Small intestine (tissue), 7 donors: ENCODE results near the gene CCL11. TPM values are rescaled to one million over a fixed set of nuclear protein-coding genes. Genes with fewer than 3 reads are reported as not detected.

Source experiments
- DNase-seq, 2 donors: peaks; one replicate each; pipeline versions ENCODE4 v3.0.0 to v3.0.0-alpha.2; 2013
- FAIRE-seq: peaks from 2 replicates; lab custom pipeline; 2012; peaks lifted over from hg19 to GRCh38; lab: Jason Lieb, UNC
- H3K27ac ChIP-seq, 3 donors: one replicate each; pipeline ENCODE4 v1.5.1; 2013; ENCODE audit warnings: low read length in 2 of 3, mild to moderate bottlenecking in 2 of 3, control low read depth in 1 of 3, inconsistent platforms in 1 of 3, low read depth in 1 of 3, moderate library complexity in 1 of 3
- H3K27me3 ChIP-seq, 3 donors: one replicate each; pipeline ENCODE4 v1.6.1; 2013; ENCODE audit warnings: low read length in 3 of 3, inconsistent platforms in 1 of 3; ENCODE audit not compliant: control insufficient read depth in 3 of 3, insufficient read depth in 3 of 3
- H3K36me3 ChIP-seq, 3 donors: one replicate each; pipeline ENCODE4 v1.6.1; 2013; ENCODE audit warnings: low read length in 3 of 3, inconsistent platforms in 1 of 3, low read depth in 1 of 3, mild to moderate bottlenecking in 1 of 3, moderate library complexity in 1 of 3; ENCODE audit not compliant: control insufficient read depth in 3 of 3, insufficient read depth in 2 of 3
- H3K4me1 ChIP-seq, 3 donors: one replicate each; pipeline ENCODE4 v1.6.1; 2013; ENCODE audit warnings: low read length in 2 of 3, inconsistent platforms in 1 of 3, low read depth in 1 of 3, mild to moderate bottlenecking in 1 of 3, moderate library complexity in 1 of 3; ENCODE audit not compliant: control insufficient read depth in 3 of 3, insufficient read depth in 2 of 3
- H3K4me3 ChIP-seq, 3 donors: one replicate each; pipeline ENCODE4 v1.5.1; 2013; ENCODE audit warnings: low read length in 3 of 3, control low read depth in 1 of 3, inconsistent platforms in 1 of 3, low read depth in 1 of 3, mild to moderate bottlenecking in 1 of 3, moderate library complexity in 1 of 3
- H3K9me3 ChIP-seq, 2 donors: one replicate each; pipeline ENCODE4 v1.6.1; 2013; ENCODE audit warnings: low read depth in 1 of 2, low read length in 1 of 2; ENCODE audit not compliant: control insufficient read depth in 2 of 2, insufficient read depth in 1 of 2
- WGBS, 3 donors: extraction: QIAGEN DNeasy Blood & Tissue Kit; methylation state at CpG; one replicate each; pipeline ENCODE4 v1.1.7; 2013; 5-methylcytosine and 5-hydroxymethylcytosine counted together
- polyA plus RNA-seq, 4 donors: library from polyadenylated mRNA; stranded (reverse) in 3 of 4; unstranded in 1 of 4; fragments of 200-250 nt in 3 of 4; fragments of 120-200 nt in 1 of 4; gene quantifications; one replicate each; pipeline versions ENCODE4 v1.2.1 to v1.2.3, GENCODE V29; 2013
- donor health status: healthy with polysubstance abuse.
- donor health status: control.
- donor health status: control.
- donor health status: Bipolar disorder and iron deficiency.
- donor health status: healthy.

The CCL11 gene
- polyA plus RNA-seq, 4 donors, result 0.43 to 12.4 (median 0.45) TPM; not detected in 1

DNA sequence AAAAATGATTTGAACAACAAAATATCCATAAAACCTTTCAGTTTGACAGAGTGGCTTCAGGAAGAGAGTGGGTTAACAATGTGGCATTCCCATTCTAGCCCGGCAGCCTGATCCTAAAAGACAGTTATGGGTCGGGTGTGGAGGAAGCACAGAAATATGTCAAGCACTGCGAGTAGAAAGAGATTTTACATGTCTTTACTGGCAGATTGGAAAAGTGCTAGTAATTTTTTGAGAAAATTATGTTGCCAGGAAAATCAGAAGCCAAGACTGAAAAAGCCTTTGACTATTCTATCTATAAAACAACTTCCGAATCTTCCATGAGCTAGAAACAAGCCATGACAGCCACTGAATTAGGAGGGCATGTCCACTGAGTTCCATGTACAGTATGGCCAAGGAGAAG is 24.7 kb upstream of the CCL11 start:
- H3K27ac ChIP-seq, result no peak overlapping the region
- no peaks in the 10 kb centered on the region for H3K4me1 ChIP-seq
- no peak overlapping the region for H3K4me3 ChIP-seq
- no peaks in the 10 kb centered on the region for H3K27me3 ChIP-seq
- no peaks in the 10 kb centered on the region for H3K36me3 ChIP-seq
- DNase-seq (no peak), FAIRE-seq (no peak)
- H3K9me3 ChIP-seq, result no peaks in the 10 kb centered on the region
- WGBS, 3 donors, result 65 to 83% (median 75%) methylated on average over 4 of the region's 4 CpGs

DNA sequence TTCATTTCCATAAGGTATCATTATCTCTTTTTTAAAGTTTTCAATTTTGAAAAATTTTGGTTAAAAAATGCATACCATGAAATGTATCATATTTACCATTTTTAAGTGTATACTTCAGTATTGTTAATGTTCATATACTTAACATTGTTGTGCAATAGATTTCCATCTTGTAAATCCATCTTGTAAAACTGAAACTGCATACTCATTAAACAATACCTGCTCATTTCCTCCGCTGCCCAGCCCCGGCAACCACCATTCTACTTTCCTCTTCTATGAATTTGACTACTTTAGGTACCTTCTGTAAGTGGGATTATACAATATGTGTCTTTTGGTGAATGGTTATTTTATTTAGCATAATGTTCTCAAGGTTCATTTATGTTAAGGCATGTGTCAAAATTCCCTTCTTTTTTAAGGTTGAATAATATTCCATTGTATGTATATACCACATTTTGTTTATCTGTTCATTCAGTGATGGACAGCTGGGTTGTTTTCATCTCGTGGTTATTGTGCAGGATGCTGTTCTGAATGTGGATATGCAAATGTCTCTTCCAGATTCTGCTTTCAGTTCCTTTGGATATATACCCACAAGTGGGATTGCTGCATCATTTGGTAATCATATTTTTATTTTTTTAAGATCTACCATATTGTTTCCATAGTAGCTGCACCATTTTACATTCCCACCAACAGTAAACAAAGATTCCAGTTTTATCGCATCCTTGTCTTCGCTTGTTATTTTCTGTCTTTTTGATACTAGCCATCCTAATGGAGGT is 23.8 kb upstream of the CCL11 start:
- FAIRE-seq, result no peak
- no peak overlapping the region for H3K27ac ChIP-seq
- WGBS, 3 donors, result 79 to 83% (median 82%) methylated on average over 5 of the region's 5 CpGs

DNA sequence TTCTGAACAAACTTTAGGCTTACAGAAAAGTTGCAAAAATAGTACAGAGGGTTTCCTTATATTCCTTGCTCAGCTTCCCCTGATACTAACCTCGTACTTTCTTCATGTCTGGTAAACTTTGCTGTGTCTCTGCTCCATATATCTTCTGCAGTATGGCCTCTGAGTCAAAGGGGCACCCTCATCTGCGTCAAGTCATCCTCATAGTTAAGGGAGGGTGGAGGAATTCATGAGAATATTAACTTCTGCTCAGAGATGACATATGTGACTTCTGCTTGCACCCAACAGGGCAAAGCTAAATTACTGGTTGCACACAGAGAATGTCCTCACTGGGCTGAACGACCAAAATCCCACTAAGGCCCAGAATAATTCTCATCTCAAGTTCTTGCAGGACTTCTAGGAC is 19.8 kb upstream of the CCL11 start:
- H3K9me3 ChIP-seq, result no peaks in the 10 kb centered on the region
- H3K36me3 ChIP-seq, result no peaks in the 10 kb centered on the region
- H3K27ac ChIP-seq, result no peak overlapping the region
- FAIRE-seq, result no peak
- no peak overlapping the region for H3K4me3 ChIP-seq
- no peaks in the 10 kb centered on the region for H3K4me1 ChIP-seq
- WGBS, 3 donors, result 25 to 57% (median 35%) methylated on average over 3 of the region's 3 CpGs
- DNase-seq, result no peak
- peaks cover 0 to 4% (median 0%) of the 10 kb centered on the region in 3 donors for H3K27me3 ChIP-seq

More for the DNA sequence above, 23.8 kb upstream of the CCL11 start:
- no peaks in the 10 kb centered on the region for H3K9me3 ChIP-seq
- H3K4me3 ChIP-seq, result no peak overlapping the region
- H3K36me3 ChIP-seq, result no peaks in the 10 kb centered on the region
- H3K27me3 ChIP-seq, result peaks cover 0 to 4% (median 0%) of the 10 kb centered on the region in 3 donors
- no peaks in the 10 kb centered on the region for H3K4me1 ChIP-seq
- no peak for DNase-seq

DNA sequence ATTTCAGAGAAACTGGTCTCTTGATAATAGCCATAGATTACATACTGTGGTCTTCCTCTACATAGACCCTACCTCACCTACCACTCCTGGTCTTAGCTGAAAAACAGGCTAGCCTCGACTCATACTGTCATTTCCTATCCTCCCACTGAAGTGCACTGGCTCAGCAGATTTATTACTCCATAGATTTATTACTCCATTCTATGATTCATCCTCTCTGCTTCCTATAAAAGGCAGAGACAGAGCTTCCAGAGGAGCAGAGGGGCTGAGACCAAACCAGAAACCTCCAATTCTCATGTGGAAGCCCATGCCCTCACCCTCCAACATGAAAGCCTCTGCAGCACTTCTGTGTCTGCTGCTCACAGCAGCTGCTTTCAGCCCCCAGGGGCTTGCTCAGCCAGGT is 15.6 kb upstream of the CCL11 start, which contains the start of gene CCL7:
CCL7 (plus strand) TSS at position 253 of the 400 bp plus-strand sequence; CDS start at position 323, 70 bp downstream.
- H3K27ac ChIP-seq, result no peak within 1 kb of the TSS
- H3K27me3 ChIP-seq, result peaks cover 0 to 4% (median 0%) of the 10 kb centered on the region in 3 donors
- no peaks in the 10 kb centered on the region for H3K9me3 ChIP-seq
- no peaks in the 10 kb centered on the region for H3K4me1 ChIP-seq
- H3K36me3 ChIP-seq, result no peaks in the 10 kb centered on the region
- no peak within 1 kb of the TSS for H3K4me3 ChIP-seq
- WGBS, 3 donors, result 0 to 13% (median 4%) methylated on average over 1 of the region's 1 CpG
- FAIRE-seq (no peak), DNase-seq (no peak)

DNA sequence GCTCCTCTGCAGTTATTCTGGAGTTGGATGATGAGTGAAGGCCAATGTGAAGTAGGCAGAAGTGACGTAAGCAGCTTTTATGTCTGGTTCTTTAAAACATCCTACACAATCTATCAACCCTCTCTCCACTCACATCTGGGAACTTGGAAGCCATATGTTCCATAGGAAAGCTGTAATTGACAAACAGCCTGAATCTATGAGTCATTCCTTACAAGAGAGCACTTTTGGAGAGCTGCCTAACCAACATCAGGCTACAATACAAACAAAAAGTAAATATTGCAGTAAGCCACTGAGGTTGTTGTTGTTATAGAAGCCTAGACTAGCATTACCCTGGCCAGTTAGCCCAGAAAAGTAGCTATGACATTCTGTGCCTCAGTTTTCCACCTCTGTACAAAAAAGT is 9.7 kb upstream of the CCL11 start:
- H3K4me1 ChIP-seq, result peaks cover 0 to 5% (median 0%) of the 10 kb centered on the region in 3 donors
- no peak overlapping the region for H3K27ac ChIP-seq
- WGBS, 3 donors, result 0 to 24% (median 14%) methylated on average over 1 of the region's 1 CpG
- no peak for FAIRE-seq
- peak in 1 of 2 donors; percentile 35 for DNase-seq
- H3K4me3 ChIP-seq, result no peak overlapping the region
- no peaks in the 10 kb centered on the region for H3K36me3 ChIP-seq
- no peaks in the 10 kb centered on the region for H3K9me3 ChIP-seq
- H3K27me3 ChIP-seq, result no peaks in the 10 kb centered on the region

DNA sequence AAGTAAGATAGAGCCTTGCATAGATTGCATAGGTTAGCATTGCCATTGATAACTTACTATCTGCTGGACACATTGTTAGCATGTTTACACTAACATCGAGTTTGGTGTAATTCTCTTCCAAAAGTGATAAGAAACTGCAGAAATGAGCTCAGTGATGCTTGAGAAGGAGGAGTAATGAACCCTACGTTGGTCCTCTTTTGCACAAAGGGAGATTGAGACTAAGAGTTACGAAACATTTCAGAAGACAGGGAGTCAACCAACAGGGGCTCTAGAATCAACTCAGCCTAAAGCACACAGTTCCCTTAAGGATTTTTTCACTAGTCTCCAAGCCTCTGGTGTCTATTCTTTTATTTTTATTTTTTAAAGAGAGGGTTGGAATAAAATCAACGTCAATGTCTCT is 8.7 kb upstream of the CCL11 start:
- DNase-seq, result no peak
- Histone ChIP-seq H3K4me3 (no peak overlapping the region), H3K27ac (no peak overlapping the region), H3K4me1 (peaks cover 0 to 5% (median 0%) of the 10 kb centered on the region in 3 donors), H3K36me3 (no peaks in the 10 kb centered on the region), H3K9me3 (no peaks in the 10 kb centered on the region), H3K27me3 (no peaks in the 10 kb centered on the region)
- FAIRE-seq, result no peak
- 47 to 57% (median 49%) methylated on average over 4 of the region's 4 CpGs for WGBS, 3 donors

DNA sequence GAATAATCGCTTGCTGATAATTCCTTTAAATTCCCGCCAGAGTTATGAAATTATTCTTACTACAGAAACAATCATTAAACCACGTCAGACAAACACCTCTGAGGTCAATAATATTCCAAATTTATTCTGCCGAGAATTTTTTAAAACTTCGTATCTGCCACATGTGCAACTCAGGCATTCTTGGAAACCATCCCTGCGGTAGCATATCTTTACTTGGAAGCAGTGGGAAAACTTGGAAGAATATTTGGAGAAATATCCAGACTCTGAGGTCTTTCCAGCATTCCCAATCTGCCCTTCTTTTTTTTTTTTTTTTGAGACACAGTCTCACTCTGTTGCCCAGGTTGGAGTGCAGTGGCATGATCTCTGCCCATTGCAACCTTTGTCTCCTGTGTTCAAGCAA is 2.0 kb upstream of the CCL11 start:
- WGBS, 3 donors, result 70 to 85% (median 81%) methylated on average over 6 of the region's 6 CpGs
- FAIRE-seq (no peak), DNase-seq (no peak)
- Histone ChIP-seq H3K4me3 (no peak overlapping the region), H3K36me3 (no peaks in the 10 kb centered on the region), H3K27me3 (peaks cover 0 to 2% (median 0%) of the 10 kb centered on the region in 3 donors), H3K27ac (no peak overlapping the region), H3K9me3 (no peaks in the 10 kb centered on the region), H3K4me1 (no peaks in the 10 kb centered on the region)

DNA sequence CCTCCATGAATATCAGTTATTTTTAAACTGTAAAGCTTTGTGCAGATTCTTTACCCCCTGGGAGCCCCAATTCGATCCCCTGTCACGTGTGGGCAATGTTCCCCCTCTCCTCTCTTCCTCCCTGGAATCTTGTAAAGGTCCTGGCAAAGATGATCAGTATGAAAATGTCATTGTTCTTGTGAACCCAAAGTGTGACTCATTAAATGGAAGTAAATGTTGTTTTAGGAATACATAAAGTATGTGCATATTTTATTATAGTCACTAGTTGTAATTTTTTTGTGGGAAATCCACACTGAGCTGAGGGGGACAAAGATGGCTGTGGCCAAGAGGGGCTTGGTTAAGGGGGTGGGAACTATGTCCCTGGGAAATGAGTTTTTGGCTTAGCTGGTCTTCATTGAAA is 2.3 kb downstream of the CCL11 start:
- FAIRE-seq (no peak), DNase-seq (no peak)
- Histone ChIP-seq H3K27ac (no peak overlapping the region), H3K27me3 (peaks cover 0 to 2% (median 0%) of the 10 kb centered on the region in 3 donors), H3K9me3 (no peaks in the 10 kb centered on the region), H3K4me1 (no peaks in the 10 kb centered on the region), H3K36me3 (no peaks in the 10 kb centered on the region), H3K4me3 (no peak overlapping the region)
- WGBS, 3 donors, result 15 to 50% (median 28%) methylated on average over 2 of the region's 2 CpGs
